Measurements from ENCODE around the gene FZD1.

GRCh38 chr7:91263384-91264045 lies 718 bp upstream of the FZD1 start:
- TF ChIP-seq CTCF (IDR thresholded peaks at IDR 0.05) (no peak), POLR2A (IDR thresholded peaks at IDR 0.05) (no peak)
